ENCODE data around the gene HORMAD2. TPM values are rescaled to one million over a fixed set of nuclear protein-coding genes. Genes with fewer than 3 reads are reported as not detected.
A peak's percentile ranks its signal among the peaks of the same experiment; 100 is the strongest.

HORMAD2 gene
- polyA plus RNA-seq, 1 donor: not detected

- 67% methylated on average over 1 of the region's 3 CpGs for WGBS (ENCODE audit: insufficient coverage, low lambda C conversion rate)
- Histone ChIP-seq H3K9me3 (ENCODE audit: control insufficient read depth, low read depth, low read length) (no peaks in the 10 kb centered on the region), H3K27me3 (ENCODE audit: control insufficient read depth, insufficient read depth, low read length) (peaks cover 2% of the 10 kb centered on the region), H3K36me3 (ENCODE audit: control insufficient read depth, insufficient read depth, low read length) (no peaks in the 10 kb centered on the region), H3K27ac (ENCODE audit: low read length) (no peak overlapping the region), H3K4me1 (ENCODE audit: control insufficient read depth, insufficient read depth, low read length) (no peaks in the 10 kb centered on the region), H3K4me3 (ENCODE audit: low read length) (no peak overlapping the region)
- DNase-seq: no peak
Observed at GRCh38 chr22:30104501-30105156, 24.4 kb downstream of the HORMAD2 start.

GRCh38 chr22:30105483-30105882 lies 25.2 kb downstream of the HORMAD2 start:
- H3K36me3 ChIP-seq (ENCODE audit: control insufficient read depth, insufficient read depth, low read length): no peaks in the 10 kb centered on the region
- no peaks in the 10 kb centered on the region for H3K9me3 ChIP-seq (ENCODE audit: control insufficient read depth, low read depth, low read length)
- no peak overlapping the region for H3K27ac ChIP-seq (ENCODE audit: low read length)
- H3K4me3 ChIP-seq (ENCODE audit: low read length): no peak overlapping the region
- DNase-seq: no peak
- no peaks in the 10 kb centered on the region for H3K4me1 ChIP-seq (ENCODE audit: control insufficient read depth, insufficient read depth, low read length)
- peaks cover 2% of the 10 kb centered on the region for H3K27me3 ChIP-seq (ENCODE audit: control insufficient read depth, insufficient read depth, low read length)

GRCh38 chr22:30113494-30113893 lies 33.2 kb downstream of the HORMAD2 start:
- H3K27me3 ChIP-seq (ENCODE audit: control insufficient read depth, insufficient read depth, low read length): no peaks in the 10 kb centered on the region
- H3K4me1 ChIP-seq (ENCODE audit: control insufficient read depth, insufficient read depth, low read length): peaks cover 16% of the 10 kb centered on the region
- H3K27ac ChIP-seq (ENCODE audit: low read length): no peak overlapping the region
- H3K9me3 ChIP-seq (ENCODE audit: control insufficient read depth, low read depth, low read length): no peaks in the 10 kb centered on the region
- no peak for DNase-seq
- H3K36me3 ChIP-seq (ENCODE audit: control insufficient read depth, insufficient read depth, low read length): no peaks in the 10 kb centered on the region
- 83% methylated on average over 1 of the region's 1 CpG for WGBS (ENCODE audit: insufficient coverage, low lambda C conversion rate)
- H3K4me3 ChIP-seq (ENCODE audit: low read length): no peak overlapping the region

GRCh38 chr22:30114361-30114760 lies 34.1 kb downstream of the HORMAD2 start:
- Histone ChIP-seq H3K27me3 (ENCODE audit: control insufficient read depth, insufficient read depth, low read length) (no peaks in the 10 kb centered on the region), H3K4me1 (ENCODE audit: control insufficient read depth, insufficient read depth, low read length) (peaks cover 16% of the 10 kb centered on the region), H3K9me3 (ENCODE audit: control insufficient read depth, low read depth, low read length) (no peaks in the 10 kb centered on the region), H3K36me3 (ENCODE audit: control insufficient read depth, insufficient read depth, low read length) (no peaks in the 10 kb centered on the region), H3K4me3 (ENCODE audit: low read length) (no peak overlapping the region), H3K27ac (ENCODE audit: low read length) (no peak overlapping the region)
- no peak for DNase-seq
- WGBS (ENCODE audit: insufficient coverage, low lambda C conversion rate): no CpG with 5 or more reads among the region's 1 CpG

GRCh38 chr22:30115705-30116104 lies 35.4 kb downstream of the HORMAD2 start:
- WGBS (ENCODE audit: insufficient coverage, low lambda C conversion rate): 100% methylated on average over 2 of the region's 2 CpGs
- Histone ChIP-seq H3K4me3 (ENCODE audit: low read length) (no peak overlapping the region), H3K27me3 (ENCODE audit: control insufficient read depth, insufficient read depth, low read length) (no peaks in the 10 kb centered on the region), H3K36me3 (ENCODE audit: control insufficient read depth, insufficient read depth, low read length) (no peaks in the 10 kb centered on the region), H3K4me1 (ENCODE audit: control insufficient read depth, insufficient read depth, low read length) (peaks cover 16% of the 10 kb centered on the region), H3K27ac (ENCODE audit: low read length) (peak overlapping the region; percentile 65), H3K9me3 (ENCODE audit: control insufficient read depth, low read depth, low read length) (no peaks in the 10 kb centered on the region)
- DNase-seq: no peak

- Histone ChIP-seq H3K27ac (ENCODE audit: low read length) (peak overlapping the region; percentile 65), H3K4me3 (ENCODE audit: low read length) (no peak overlapping the region), H3K4me1 (ENCODE audit: control insufficient read depth, insufficient read depth, low read length) (peaks cover 16% of the 10 kb centered on the region), H3K27me3 (ENCODE audit: control insufficient read depth, insufficient read depth, low read length) (no peaks in the 10 kb centered on the region), H3K36me3 (ENCODE audit: control insufficient read depth, insufficient read depth, low read length) (no peaks in the 10 kb centered on the region), H3K9me3 (ENCODE audit: control insufficient read depth, low read depth, low read length) (no peaks in the 10 kb centered on the region)
- WGBS (ENCODE audit: insufficient coverage, low lambda C conversion rate): no CpG with 5 or more reads among the region's 1 CpG
- DNase-seq: peak; percentile 71 to 83
Observed at GRCh38 chr22:30116362-30117117, 36.3 kb downstream of the HORMAD2 start.

- Histone ChIP-seq H3K27me3 (ENCODE audit: control insufficient read depth, insufficient read depth, low read length) (no peaks in the 10 kb centered on the region), H3K27ac (ENCODE audit: low read length) (peak overlapping the region; percentile 65), H3K4me3 (ENCODE audit: low read length) (no peak overlapping the region), H3K4me1 (ENCODE audit: control insufficient read depth, insufficient read depth, low read length) (peaks cover 16% of the 10 kb centered on the region), H3K36me3 (ENCODE audit: control insufficient read depth, insufficient read depth, low read length) (no peaks in the 10 kb centered on the region), H3K9me3 (ENCODE audit: control insufficient read depth, low read depth, low read length) (no peaks in the 10 kb centered on the region)
- no peak for DNase-seq
- WGBS (ENCODE audit: insufficient coverage, low lambda C conversion rate): 100% methylated on average over 1 of the region's 3 CpGs
Observed at GRCh38 chr22:30117256-30117655, 37.0 kb downstream of the HORMAD2 start.

- H3K4me1 ChIP-seq (ENCODE audit: control insufficient read depth, insufficient read depth, low read length): peaks cover 16% of the 10 kb centered on the region
- no peaks in the 10 kb centered on the region for H3K9me3 ChIP-seq (ENCODE audit: control insufficient read depth, low read depth, low read length)
- no peak overlapping the region for H3K27ac ChIP-seq (ENCODE audit: low read length)
- WGBS (ENCODE audit: insufficient coverage, low lambda C conversion rate): 100% methylated on average over 2 of the region's 2 CpGs
- no peaks in the 10 kb centered on the region for H3K36me3 ChIP-seq (ENCODE audit: control insufficient read depth, insufficient read depth, low read length)
- no peak for DNase-seq
- H3K27me3 ChIP-seq (ENCODE audit: control insufficient read depth, insufficient read depth, low read length): no peaks in the 10 kb centered on the region
- H3K4me3 ChIP-seq (ENCODE audit: low read length): no peak overlapping the region
Observed at GRCh38 chr22:30118291-30118690, 38.0 kb downstream of the HORMAD2 start.

GRCh38 chr22:30121960-30122359 lies 41.7 kb downstream of the HORMAD2 start:
- Histone ChIP-seq H3K4me1 (ENCODE audit: control insufficient read depth, insufficient read depth, low read length) (peaks cover 5% of the 10 kb centered on the region), H3K27me3 (ENCODE audit: control insufficient read depth, insufficient read depth, low read length) (no peaks in the 10 kb centered on the region), H3K36me3 (ENCODE audit: control insufficient read depth, insufficient read depth, low read length) (no peaks in the 10 kb centered on the region), H3K27ac (ENCODE audit: low read length) (no peak overlapping the region), H3K9me3 (ENCODE audit: control insufficient read depth, low read depth, low read length) (no peaks in the 10 kb centered on the region), H3K4me3 (ENCODE audit: low read length) (no peak overlapping the region)
- DNase-seq: no peak
- WGBS (ENCODE audit: insufficient coverage, low lambda C conversion rate): 100% methylated on average over 2 of the region's 6 CpGs

GRCh38 chr22:30123463-30123862 lies 43.2 kb downstream of the HORMAD2 start:
- WGBS (ENCODE audit: insufficient coverage, low lambda C conversion rate): no CpG with 5 or more reads among the region's 1 CpG
- DNase-seq: no peak

GRCh38 chr22:30127749-30128166 lies 47.5 kb downstream of the HORMAD2 start:
- H3K4me3 ChIP-seq (ENCODE audit: low read length): no peak overlapping the region
- no peaks in the 10 kb centered on the region for H3K4me1 ChIP-seq (ENCODE audit: control insufficient read depth, insufficient read depth, low read length)
- no CpG with 5 or more reads among the region's 1 CpG for WGBS (ENCODE audit: insufficient coverage, low lambda C conversion rate)
- no peaks in the 10 kb centered on the region for H3K36me3 ChIP-seq (ENCODE audit: control insufficient read depth, insufficient read depth, low read length)
- no peak for DNase-seq
- no peak overlapping the region for H3K27ac ChIP-seq (ENCODE audit: low read length)
- no peaks in the 10 kb centered on the region for H3K27me3 ChIP-seq (ENCODE audit: control insufficient read depth, insufficient read depth, low read length)
- H3K9me3 ChIP-seq (ENCODE audit: control insufficient read depth, low read depth, low read length): no peaks in the 10 kb centered on the region

More at GRCh38 chr22:30123463-30123862, 43.2 kb downstream of the HORMAD2 start:
- Histone ChIP-seq H3K36me3 (ENCODE audit: control insufficient read depth, insufficient read depth, low read length) (no peaks in the 10 kb centered on the region), H3K4me1 (ENCODE audit: control insufficient read depth, insufficient read depth, low read length) (no peaks in the 10 kb centered on the region), H3K9me3 (ENCODE audit: control insufficient read depth, low read depth, low read length) (no peaks in the 10 kb centered on the region), H3K4me3 (ENCODE audit: low read length) (no peak overlapping the region), H3K27ac (ENCODE audit: low read length) (no peak overlapping the region), H3K27me3 (ENCODE audit: control insufficient read depth, insufficient read depth, low read length) (no peaks in the 10 kb centered on the region)
